H1 (cell line): ENCODE results near the gene NMUR1. TPM values are rescaled to one million over a fixed set of nuclear protein-coding genes. Genes with fewer than 3 reads are reported as not detected.

Source experiments
- CTCF ChIA-PET: fragments of 300-600 bp; sonication (Branson Sonifier 250); formaldehyde crosslinking; loops from one replicate; lab custom pipeline; 2021; ENCODE audit not compliant: partially characterized antibody; lab: Charles Lee
- POLR2A ChIA-PET: fragments of 300-600 bp; sonication (Branson Sonifier 250); formaldehyde crosslinking; loops from one replicate; lab custom pipeline; 2021; ENCODE audit warnings: inconsistent platforms; ENCODE audit not compliant: partially characterized antibody; lab: Charles Lee
- DNase-seq, 2 experiments: peaks; one replicate each; pipeline versions ENCODE4 v3.0.0 to v3.0.0-alpha.2; 2010 to 2022; ENCODE audit warnings: low spot score in 2 of 2, low read depth in 1 of 2, mixed read lengths in 1 of 2
- FAIRE-seq: peaks from 2 replicates; lab custom pipeline; 2011; peaks lifted over from hg19 to GRCh38; lab: Jason Lieb, UNC
- H2AFZ ChIP-seq: 2 replicates; pipeline ENCODE4 v1.8.1; 2012; ENCODE audit warnings: low read length, inconsistent platforms
- H2AK5ac ChIP-seq: 2 replicates; pipeline ENCODE4 v1.6.1; 2013; ENCODE audit warnings: low read depth, low read length
- H2BK120ac ChIP-seq: replicated peaks from 2 replicates; pipeline ENCODE3; 2013; ENCODE audit warnings: low read depth, low read length, inconsistent platforms
- H2BK12ac ChIP-seq: 2 replicates; pipeline ENCODE4 v1.6.1; 2013; ENCODE audit warnings: low read depth, low read length
- H2BK15ac ChIP-seq: 2 replicates; pipeline ENCODE4 v1.6.1; 2013; ENCODE audit warnings: low read length
- H2BK20ac ChIP-seq: 2 replicates; pipeline ENCODE4 v1.6.1; 2013; ENCODE audit warnings: low read length
- H2BK5ac ChIP-seq: 2 replicates; pipeline ENCODE4 v1.6.1; 2013; ENCODE audit warnings: low read depth, low read length
- H3K14ac ChIP-seq: 2 replicates; pipeline ENCODE4 v1.6.1; 2013; ENCODE audit warnings: inconsistent platforms; ENCODE audit not compliant: insufficient read length
- H3K18ac ChIP-seq: 2 replicates; pipeline ENCODE4 v1.6.1; 2013; ENCODE audit warnings: low read length; ENCODE audit errors: extremely low read depth
- H3K23ac ChIP-seq: 2 replicates; pipeline ENCODE4 v1.6.1; 2013; ENCODE audit warnings: inconsistent platforms; ENCODE audit not compliant: insufficient read length
- H3K23me2 ChIP-seq: 2 replicates; pipeline ENCODE4 v1.6.1; 2013; ENCODE audit warnings: low read depth, low read length
- H3K27ac ChIP-seq: 2 replicates; pipeline ENCODE4 v1.6.1; 2011; ENCODE audit warnings: low read depth, low read length, inconsistent platforms
- H3K27me3 ChIP-seq, 4 experiments: replicated peaks in 1 of 4; 1 replicate in 1 of 4; 2 replicates in 3 of 4; pipeline versions ENCODE4 v1.6.1 to v1.8.1; 2011 to 2013; ENCODE audit warnings: low read length in 3 of 4, mild to moderate bottlenecking in 3 of 4, inconsistent platforms in 2 of 4, mixed read lengths in 2 of 4, moderate library complexity in 1 of 4; ENCODE audit not compliant: control insufficient read depth in 3 of 4, insufficient read depth in 3 of 4; ENCODE audit errors: extremely low read depth in 1 of 4
- H3K36me3 ChIP-seq, 4 experiments: 2 replicates each; pipeline versions ENCODE4 v1.6.1 to v1.8.1; 2011 to 2013; ENCODE audit warnings: mild to moderate bottlenecking in 4 of 4, low read length in 3 of 4, moderate library complexity in 2 of 4, control low read depth in 1 of 4, inconsistent platforms in 1 of 4; ENCODE audit not compliant: insufficient read depth in 4 of 4, control insufficient read depth in 2 of 4
- H3K4ac ChIP-seq: replicated peaks from 2 replicates; pipeline ENCODE3; 2013; ENCODE audit warnings: low read length, low read depth, mixed read lengths, inconsistent platforms; ENCODE audit not compliant: insufficient read length
- H3K4me1 ChIP-seq, 4 experiments: replicated peaks in 1 of 4; 1 replicate in 1 of 4; 2 replicates in 3 of 4; pipeline versions ENCODE4 v1.6.1 to v1.8.1; 2011 to 2013; ENCODE audit warnings: low read length in 3 of 4, inconsistent platforms in 2 of 4, mixed read lengths in 1 of 4; ENCODE audit not compliant: insufficient read depth in 4 of 4, control insufficient read depth in 3 of 4
- H3K4me2 ChIP-seq, 2 experiments: 2 replicates each; pipeline versions ENCODE4 v1.6.1 to v1.8.1; 2011 to 2013; ENCODE audit warnings: low read depth in 2 of 2, low read length in 2 of 2, control low read depth in 1 of 2, inconsistent platforms in 1 of 2, mild to moderate bottlenecking in 1 of 2; ENCODE audit not compliant: insufficient read depth in 1 of 2
- H3K4me3 ChIP-seq, 4 experiments: fragments of 200-600, 300-600 bp in 1 of 4; sonication (generic), shearing (Covaris generic), sonication (Bioruptor Twin) in 1 of 4; 2 replicates each; pipeline versions ENCODE4 v1.5.1 to v1.8.1; 2011 to 2016; ENCODE audit warnings: low read length in 4 of 4, low read depth in 3 of 4, control low read depth in 2 of 4, inconsistent platforms in 2 of 4, mild to moderate bottlenecking in 2 of 4, mixed read lengths in 1 of 4, moderate library complexity in 1 of 4; ENCODE audit not compliant: insufficient read depth in 2 of 4; ENCODE audit errors: extremely low read depth in 1 of 4
- H3K56ac ChIP-seq: replicated peaks from 2 replicates; pipeline ENCODE3; 2013; ENCODE audit warnings: low read depth, mild to moderate bottlenecking, mixed read lengths, low read length, inconsistent platforms; ENCODE audit not compliant: insufficient read length
- H3K79me1 ChIP-seq: 2 replicates; pipeline ENCODE4 v1.6.1; 2013; ENCODE audit warnings: low read depth, low read length, control low read depth
- H3K79me2 ChIP-seq, 2 experiments: 2 replicates each; pipeline versions ENCODE4 v1.6.1 to v1.8.1; 2012 to 2013; ENCODE audit warnings: low read length in 2 of 2, mild to moderate bottlenecking in 2 of 2, inconsistent platforms in 1 of 2; ENCODE audit not compliant: insufficient read depth in 2 of 2, control insufficient read depth in 1 of 2
- H3K9ac ChIP-seq, 4 experiments: replicated peaks in 1 of 4; 1 replicate in 1 of 4; 2 replicates in 3 of 4; pipeline versions ENCODE4 v1.6.1 to v1.8.1; 2011 to 2013; ENCODE audit warnings: low read depth in 3 of 4, low read length in 3 of 4, control low read depth in 2 of 4, mild to moderate bottlenecking in 2 of 4, moderate library complexity in 2 of 4, inconsistent platforms in 1 of 4; ENCODE audit errors: extremely low read depth in 1 of 4
- H3K9me3 ChIP-seq, 2 experiments: 2 replicates each; pipeline versions ENCODE4 v1.6.1 to v1.8.1; 2012 to 2013; ENCODE audit warnings: mild to moderate bottlenecking in 2 of 2, moderate library complexity in 2 of 2, control low read depth in 1 of 2, inconsistent platforms in 1 of 2, low read depth in 1 of 2, low read length in 1 of 2, mixed read lengths in 1 of 2; ENCODE audit not compliant: insufficient read depth in 2 of 2
- H4K20me1 ChIP-seq, 2 experiments: replicated peaks in 1 of 2; 2 replicates each; pipeline versions ENCODE3 to v1.8.1; 2011 to 2013; ENCODE audit warnings: inconsistent platforms in 2 of 2, low read length in 2 of 2, mild to moderate bottlenecking in 1 of 2; ENCODE audit not compliant: insufficient read depth in 2 of 2, control insufficient read depth in 1 of 2
- H4K5ac ChIP-seq: 2 replicates; pipeline ENCODE4 v1.6.1; 2013; ENCODE audit warnings: low read length, low read depth, mixed read lengths, inconsistent platforms; ENCODE audit not compliant: insufficient read length
- H4K8ac ChIP-seq: 2 replicates; pipeline ENCODE4 v1.8.0; 2013; ENCODE audit warnings: mild to moderate bottlenecking, moderate library complexity, low read length, inconsistent platforms; ENCODE audit not compliant: insufficient read depth; ENCODE audit errors: extremely low read depth
- H4K91ac ChIP-seq: replicated peaks from 2 replicates; pipeline ENCODE3; 2013; ENCODE audit warnings: low read length, mixed read lengths, inconsistent platforms; ENCODE audit not compliant: insufficient read length
- ASH2L ChIP-seq: fragments of 200-600, 300-600 bp; sonication (generic); IDR thresholded peaks from one replicate; pipeline ENCODE4 v1.7.1; 2017; ENCODE audit warnings: low read length
- CBX5 ChIP-seq: fragments of 300-800, 300-1000 bp; sonication (generic); IDR thresholded peaks from 2 replicates; pipeline ENCODE4 v1.7.1; 2016; ENCODE audit warnings: antibody characterized with exemption, low read length, low read depth
- CHD1 ChIP-seq: IDR thresholded peaks from 2 replicates; pipeline ENCODE4 v1.6.1; 2012; ENCODE audit warnings: low read depth, low read length, improper control_type of control experiment
- CTBP2 ChIP-seq: IDR thresholded peaks from 2 replicates; pipeline ENCODE4 v1.7.0; 2011; ENCODE audit warnings: borderline replicate concordance, mild to moderate bottlenecking, moderate library complexity, mixed read lengths, low read length; ENCODE audit not compliant: insufficient read depth, insufficient read length
- EZH2 ChIP-seq: fragments of 200-600 bp; sonication (generic); IDR thresholded peaks from 2 replicates; pipeline ENCODE4 v1.7.1; 2012; ENCODE audit warnings: low read depth, mild to moderate bottlenecking, moderate library complexity, low read length, inconsistent platforms; ENCODE audit not compliant: severe bottlenecking
- KDM1A ChIP-seq: fragments of 200-600, 300-600 bp; sonication (generic); IDR thresholded peaks from 2 replicates; pipeline ENCODE4 v1.7.1; 2016; ENCODE audit warnings: mild to moderate bottlenecking, low read length, borderline replicate concordance
- NRF1 ChIP-seq: IDR thresholded peaks from 2 replicates; pipeline ENCODE4 v1.6.1; 2011; ENCODE audit warnings: mild to moderate bottlenecking, low read depth, low read length, improper control_type of control experiment
- POLR2A ChIP-seq, 2 experiments: IDR thresholded peaks; 1 replicate in 1 of 2; 2 replicates in 1 of 2; pipeline ENCODE4 v1.6.1; 2011; ENCODE audit warnings: low read depth in 2 of 2, low read length in 2 of 2, mild to moderate bottlenecking in 2 of 2; ENCODE audit errors: control extremely low read depth in 1 of 2
- RAD21 ChIP-seq, 2 experiments: IDR thresholded peaks in 1 of 2; conservative IDR thresholded peaks in 1 of 2; 2 replicates each; pipeline ENCODE4 v1.6.1; 2011; ENCODE audit warnings: low read depth in 2 of 2, low read length in 2 of 2, improper control_type of control experiment in 1 of 2, inconsistent platforms in 1 of 2, mild to moderate bottlenecking in 1 of 2, moderate library complexity in 1 of 2
- RXRA ChIP-seq: IDR thresholded peaks from 2 replicates; pipeline ENCODE4 v1.6.1; 2011; ENCODE audit warnings: low read depth, mild to moderate bottlenecking, low read length, moderate library complexity; ENCODE audit not compliant: insufficient read depth
- SUZ12 ChIP-seq: fragments of 200-600 bp; sonication (generic); IDR thresholded peaks from 2 replicates; pipeline ENCODE4 v1.6.1; 2012; ENCODE audit warnings: mild to moderate bottlenecking, inconsistent platforms, low read length, moderate library complexity, mixed read lengths
- TAF1 ChIP-seq: IDR thresholded peaks from 2 replicates; pipeline ENCODE4 v1.6.1; 2011; ENCODE audit warnings: mild to moderate bottlenecking, low read depth, low read length
- WGBS, 2 experiments: shearing (Covaris generic) in 1 of 2; methylation state at CpG; one replicate each; pipeline versions ENCODE4 v1.1.6 to v1.1.7; 2013 to 2015; ENCODE audit warnings: low lambda C conversion rate in 2 of 2, mixed read lengths in 2 of 2, inconsistent platforms in 1 of 2, low coverage in 1 of 2, missing lambda C conversion rate in 1 of 2; ENCODE audit not compliant: insufficient replicate concordance in 2 of 2, insufficient coverage in 1 of 2, insufficient read length in 1 of 2; ENCODE audit errors: extremely low coverage in 1 of 2, missing lambda C conversion rate in 1 of 2; 5-methylcytosine and 5-hydroxymethylcytosine counted together
- polyA plus RNA-seq, 7 experiments: library from polyadenylated mRNA; depleted of rRNA in 3 of 7; stranded (reverse) in 5 of 7; unstranded in 2 of 7; fragments of >200 nt in 5 of 7; fragments of 200-250 nt in 2 of 7; gene quantifications; 1 replicate in 5 of 7; 2 replicates in 1 of 7; 4 replicates in 1 of 7; pipeline versions ENCODE4 v1.2.1 to v1.2.3, GENCODE V29; 2011 to 2013; ENCODE audit warnings: missing spikeins in 2 of 7, mixed read lengths in 2 of 7
- total RNA-seq: library from RNA; stranded (reverse); fragmentation: NEBNext Ultra II Directional; extraction: Animal tissue kit (Norgen Biotek cat#: 25700); gene quantifications from 2 replicates; pipeline ENCODE4 v1.2.1, GENCODE V29; 2021

Gene NMUR1
- total and polyA plus RNA-seq, 2 of the 8 experiments (the other 6 are each of a cell fraction or from before 2014, with no cell fraction given) = 0.56 to 1.5 TPM

DNA sequence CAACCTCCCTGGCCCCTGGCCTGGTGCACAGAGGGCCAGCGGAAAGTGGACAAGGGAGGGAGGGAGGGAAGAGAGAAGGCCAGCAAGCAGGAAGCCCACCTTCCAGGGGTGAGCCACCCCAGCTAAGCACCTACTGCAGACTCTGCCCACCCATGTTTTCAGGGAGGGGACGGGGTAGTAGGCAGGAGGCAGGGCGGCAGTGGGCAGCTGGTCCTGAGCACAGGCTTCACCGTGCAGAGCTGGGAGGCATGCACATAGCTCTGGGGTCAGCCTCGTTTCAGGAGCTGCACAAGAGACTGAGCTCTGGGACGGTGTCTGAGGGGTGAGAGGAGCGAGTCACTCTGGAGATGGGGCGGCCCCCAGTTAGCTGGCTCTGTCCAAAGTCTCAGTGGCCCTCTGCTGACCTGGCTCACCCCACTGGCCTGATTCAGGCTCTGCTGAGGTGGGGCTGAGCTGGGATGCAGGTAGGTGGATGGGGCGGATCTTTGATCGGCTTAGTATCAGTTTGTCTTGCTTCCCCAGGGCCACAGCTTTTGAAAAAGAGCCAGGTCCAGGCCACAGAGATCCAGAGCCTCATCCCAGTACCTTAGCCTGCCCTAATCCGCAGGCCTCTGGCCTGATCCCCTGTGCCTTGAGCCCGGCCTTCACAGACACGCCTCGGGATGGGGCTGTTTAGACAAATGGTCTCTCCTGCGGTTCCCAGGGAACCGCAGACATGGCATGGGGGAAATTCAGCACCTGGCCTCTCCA is 3.7 kb downstream of the NMUR1 start:
- no peaks in the 10 kb centered on the region for H3K79me1 ChIP-seq
- no peak for DNase-seq
- no peak overlapping the region for H3K4ac ChIP-seq
- peaks cover 3% of the 10 kb centered on the region; the same call in 1 of the 2 replicates for H3K23me2 ChIP-seq
- H4K91ac ChIP-seq = no peak overlapping the region
- no peak overlapping the region for H3K56ac ChIP-seq
- peak overlapping the region; percentile 68; the same call in 1 of the 2 replicates for H2AFZ ChIP-seq
- H3K36me3 ChIP-seq = no peaks in the 10 kb centered on the region
- H2BK5ac ChIP-seq = no peak overlapping the region; the same call in 1 of the 2 replicates
- FAIRE-seq = no peak
- H2BK12ac ChIP-seq = peak overlapping the region; percentile 27; the same call in 1 of the 2 replicates
- peaks cover 1 to 18% (median 16%) of the 10 kb centered on the region in 4 experiments for H3K27me3 ChIP-seq
- H3K9ac ChIP-seq = no peak overlapping the region
- H2AK5ac ChIP-seq = 0 out of 2 replicates have a peak overlapping the region, but pooled peaks have one; percentile 15
- H3K4me3 ChIP-seq = no peak overlapping the region
- peak overlapping the region; percentile 63 for H4K8ac ChIP-seq
- ChIA-PET CTCF (interaction anchor here (0.8 to 2.1 kb wide), 12 partner anchors 8 to 151 kb away, joined by 3 to 21 read pairs (median 4); no protein-coding TSS in a partner anchor), POLR2A (interaction anchor here (0.9 to 1.8 kb wide), 2 partner anchors 12 to 37 kb away, joined by 3 to 6 read pairs; no protein-coding TSS in a partner anchor)
- no peak overlapping the region for H2BK120ac ChIP-seq
- H4K20me1 ChIP-seq = no peaks in the 10 kb centered on the region
- no peak overlapping the region for H3K18ac ChIP-seq
- no peak overlapping the region for H2BK15ac ChIP-seq
- H2BK20ac ChIP-seq = no peak overlapping the region
- H4K5ac ChIP-seq = no peak overlapping the region
- H3K23ac ChIP-seq = no peak overlapping the region
- 85% methylated on average over 15 of the region's 16 CpGs; no CpG with 5 or more reads in 1 of the 2 experiments for WGBS, 2 experiments
- H3K27ac ChIP-seq = no peak overlapping the region
- H3K4me2 ChIP-seq = no peak overlapping the region
- no peaks in the 10 kb centered on the region for H3K9me3 ChIP-seq
- H3K79me2 ChIP-seq = no peaks in the 10 kb centered on the region
- peaks cover 0 to 6% (median 2%) of the 10 kb centered on the region in 4 experiments; a peak in 2 of 7 replicates for H3K4me1 ChIP-seq
- H3K14ac ChIP-seq = no peak overlapping the region
- TF ChIP-seq POLR2A (IDR thresholded peaks at IDR 0.05; ENCODE audit: control extremely low read depth in 1 of 2, low read depth in 2 of 2, low read length in 2 of 2) (no peak), TAF1 (no peak), ASH2L (no peak), CHD1 (no peak), CBX5 (no peak), EZH2 (no peak), RXRA (no peak), NRF1 (no peak), KDM1A (no peak), RAD21 (IDR thresholded peaks at IDR 0.05 in 1 of 2, conservative IDR thresholded peaks at IDR 0.05 in 1 of 2; ENCODE audit: low read depth in 2 of 2, low read length in 2 of 2) (no peak), SUZ12 (no peak), CTBP2 (no peak)
